ENCODE measurements around the gene COL21A1.
"Not testable (repeated sequence)": the region's sequence is repeated elsewhere in the genome, so short reads cannot be mapped to it uniquely, and the experiment has no call there.

Gene COL21A1

GRCh38 chr6:56047931-56048540, 199.3 kb downstream of the COL21A1 start:
- no peak for DNase-seq (ENCODE audit: low read depth)

- peak; percentile 87 for DNase-seq (ENCODE audit: low read depth)
Observed at GRCh38 chr6:56046576-56046975, 200.8 kb downstream of the COL21A1 start.

GRCh38 chr6:56043761-56044160, 203.6 kb downstream of the COL21A1 start:
- DNase-seq (ENCODE audit: low read depth) = no peak

GRCh38 chr6:56043076-56043475, 204.3 kb downstream of the COL21A1 start:
- DNase-seq (ENCODE audit: low read depth) = no peak

GRCh38 chr6:56041591-56041990, 205.8 kb downstream of the COL21A1 start:
- no peak for DNase-seq (ENCODE audit: low read depth)

- DNase-seq (ENCODE audit: low read depth) = peak; percentile 81
Observed at GRCh38 chr6:56040889-56041301, 206.5 kb downstream of the COL21A1 start.

GRCh38 chr6:56040223-56040622, 207.2 kb downstream of the COL21A1 start:
- DNase-seq (ENCODE audit: low read depth) = peak; percentile 79

- no peak for DNase-seq (ENCODE audit: low read depth)
Observed at GRCh38 chr6:56038764-56039163, 208.6 kb downstream of the COL21A1 start.

- DNase-seq (ENCODE audit: low read depth) = no peak
Observed at GRCh38 chr6:56037601-56038000, 209.8 kb downstream of the COL21A1 start.

- DNase-seq (ENCODE audit: low read depth) = no peak
Observed at GRCh38 chr6:56036916-56037600, 210.3 kb downstream of the COL21A1 start.

GRCh38 chr6:56033401-56033800, 214.0 kb downstream of the COL21A1 start:
- no peak for DNase-seq (ENCODE audit: low read depth)

- DNase-seq (ENCODE audit: low read depth) = no peak
Observed at GRCh38 chr6:56032715-56033260, 214.6 kb downstream of the COL21A1 start.

GRCh38 chr6:56027865-56028264, 219.5 kb downstream of the COL21A1 start:
- DNase-seq (ENCODE audit: low read depth) = no peak

- DNase-seq (ENCODE audit: low read depth) = no peak
Observed at GRCh38 chr6:56026455-56027180, 220.8 kb downstream of the COL21A1 start.

- no peak for DNase-seq (ENCODE audit: low read depth)
Observed at GRCh38 chr6:56025795-56026194, 221.6 kb downstream of the COL21A1 start.

- no peak for DNase-seq (ENCODE audit: low read depth)
Observed at GRCh38 chr6:56024931-56025330, 222.4 kb downstream of the COL21A1 start.

- DNase-seq (ENCODE audit: low read depth) = no peak
Observed at GRCh38 chr6:56023829-56024228, 223.6 kb downstream of the COL21A1 start.

- no peak for DNase-seq (ENCODE audit: low read depth)
Observed at GRCh38 chr6:56022678-56023077, 224.7 kb downstream of the COL21A1 start.

- DNase-seq (ENCODE audit: low read depth) = no peak
Observed at GRCh38 chr6:56021943-56022342, 225.4 kb downstream of the COL21A1 start.

GRCh38 chr6:56019973-56020372, 227.4 kb downstream of the COL21A1 start:
- peak; percentile 23 for DNase-seq (ENCODE audit: low read depth)

- no peak for DNase-seq (ENCODE audit: low read depth)
Observed at GRCh38 chr6:56017198-56017597, 230.2 kb downstream of the COL21A1 start.

GRCh38 chr6:56014039-56014438, 233.3 kb downstream of the COL21A1 start:
- not testable (repeated sequence) for DNase-seq (ENCODE audit: low read depth)

- DNase-seq (ENCODE audit: low read depth) = no peak
Observed at GRCh38 chr6:56009636-56010035, 237.7 kb downstream of the COL21A1 start.
